Neural cell (in vitro differentiated cells): Measurements from ENCODE around the gene ALKBH3. TPM values are rescaled to one million over a fixed set of nuclear protein-coding genes. Genes with fewer than 3 reads are reported as not detected.

Experiments used
- H2AFZ ChIP-seq: fragments of 200-600, 300-800 bp; sonication (generic), shearing (Covaris generic); 2 replicates; pipeline ENCODE4 v1.6.0; 2014; ENCODE audit warnings: low read depth, mild to moderate bottlenecking, antibody characterized with exemption, low read length, moderate library complexity
- H3F3A ChIP-seq: fragments of 200-600 bp; shearing (Covaris generic); 2 replicates; pipeline ENCODE4 v1.6.1; 2016; ENCODE audit warnings: mild to moderate bottlenecking, moderate library complexity, mixed read lengths, antibody characterized with exemption, low read length; ENCODE audit not compliant: insufficient read depth, poor library complexity, severe bottlenecking
- H3K27ac ChIP-seq: fragments of 200-600, 300-800 bp; sonication (generic), shearing (Covaris generic); 2 replicates; pipeline ENCODE4 v1.5.1; 2014; ENCODE audit warnings: mild to moderate bottlenecking, low read length, moderate library complexity
- H3K27me3 ChIP-seq: fragments of 300-800, 200-600 bp; sonication (generic), shearing (Covaris generic); 2 replicates; pipeline ENCODE4 v1.6.0; 2014; ENCODE audit warnings: mild to moderate bottlenecking, low read depth, low read length, moderate library complexity; ENCODE audit not compliant: insufficient read depth
- H3K36me3 ChIP-seq: fragments of 300-800, 200-600 bp; sonication (generic), shearing (Covaris generic); 2 replicates; pipeline ENCODE4 v1.5.1; 2014; ENCODE audit warnings: mild to moderate bottlenecking, antibody characterized with exemption, low read length, moderate library complexity; ENCODE audit not compliant: insufficient read depth
- H3K4me2 ChIP-seq: fragments of 300-800, 200-600 bp; sonication (generic), shearing (Covaris generic); 2 replicates; pipeline ENCODE4 v1.6.0; 2014; ENCODE audit warnings: mild to moderate bottlenecking, low read length
- H3K4me3 ChIP-seq: fragments of 300-800, 200-600 bp; sonication (generic), shearing (Covaris generic); 2 replicates; pipeline ENCODE4 v1.5.1; 2014; ENCODE audit warnings: mild to moderate bottlenecking, low read length, moderate library complexity
- H3K79me2 ChIP-seq: fragments of 200-600 bp; shearing (Covaris generic); replicated peaks from 2 replicates; pipeline ENCODE4 v1.6.0; 2014; ENCODE audit warnings: mild to moderate bottlenecking, low read length, moderate library complexity; ENCODE audit not compliant: insufficient read depth
- H3K9ac ChIP-seq: fragments of 300-800, 200-600 bp; sonication (generic), shearing (Covaris generic); 2 replicates; pipeline ENCODE4 v1.6.1; 2016; ENCODE audit warnings: mild to moderate bottlenecking, low read length, mixed read lengths
- H3K9me2 ChIP-seq: fragments of 200-600 bp; shearing (Covaris generic); 2 replicates; pipeline ENCODE4 v1.6.1; 2016; ENCODE audit warnings: mild to moderate bottlenecking, low read length, mixed read lengths; ENCODE audit not compliant: insufficient read depth
- H3K9me3 ChIP-seq: fragments of 200-600, 300-800 bp; sonication (generic), shearing (Covaris generic); 2 replicates; pipeline ENCODE4 v1.6.1; 2016; ENCODE audit warnings: mild to moderate bottlenecking, mixed run types, low read length, moderate library complexity, mixed read lengths
- H4K20me1 ChIP-seq: fragments of 200-600 bp; shearing (Covaris generic); 2 replicates; pipeline ENCODE4 v1.6.1; 2016; ENCODE audit warnings: mild to moderate bottlenecking, mixed run types; ENCODE audit not compliant: insufficient read depth
- CTCF ChIP-seq: fragments of 450-650 bp; IDR thresholded peaks from 2 replicates; pipeline ENCODE4 v1.5.1; 2014; ENCODE audit warnings: antibody characterized with exemption, mild to moderate bottlenecking, moderate library complexity; ENCODE audit not compliant: poor library complexity, severe bottlenecking
- EP300 ChIP-seq: fragments of 450-650 bp; conservative IDR thresholded peaks from 2 replicates; pipeline ENCODE4 v1.6.1; 2014; ENCODE audit warnings: antibody characterized with exemption, mild to moderate bottlenecking, moderate library complexity; ENCODE audit not compliant: poor library complexity, severe bottlenecking
- EZH2 ChIP-seq: fragments of 200-600, 300-800 bp; shearing (Covaris generic), sonication (generic); IDR thresholded peaks from 2 replicates; pipeline ENCODE4 v1.6.1; 2014; ENCODE audit warnings: antibody characterized with exemption, low read length, borderline replicate concordance, mild to moderate bottlenecking; ENCODE audit not compliant: insufficient read depth, poor library complexity, severe bottlenecking
- MXI1 ChIP-seq: fragments of 450-650 bp; conservative IDR thresholded peaks from 2 replicates; pipeline ENCODE4 v1.6.1; 2014; ENCODE audit warnings: antibody characterized with exemption, mild to moderate bottlenecking; ENCODE audit not compliant: poor library complexity, severe bottlenecking
- POLR2AphosphoS5 ChIP-seq: IDR thresholded peaks from 2 replicates; pipeline ENCODE4 v1.6.1; 2012
- RAD21 ChIP-seq: fragments of 450-650 bp; conservative IDR thresholded peaks from 2 replicates; pipeline ENCODE4 v1.6.1; 2014; ENCODE audit warnings: antibody characterized with exemption, mild to moderate bottlenecking, moderate library complexity
- REST ChIP-seq: IDR thresholded peaks from 2 replicates; pipeline ENCODE4 v1.6.1; 2012; ENCODE audit warnings: borderline replicate concordance
- SMC3 ChIP-seq: fragments of 450-650 bp; conservative IDR thresholded peaks from 2 replicates; pipeline ENCODE4 v1.6.1; 2014; ENCODE audit warnings: antibody characterized with exemption, mild to moderate bottlenecking, moderate library complexity; ENCODE audit not compliant: poor library complexity
- TAF1 ChIP-seq: IDR thresholded peaks from 2 replicates; pipeline ENCODE4 v1.6.1; 2012; ENCODE audit warnings: low read depth
- polyA plus RNA-seq: library from polyadenylated mRNA; depleted of rRNA; stranded (reverse); fragments of >200 nt; gene quantifications from 2 replicates; pipeline ENCODE4 v1.2.3, GENCODE V29; 2014

Gene ALKBH3
- polyA plus RNA-seq, 1 donor from 2014 or later: 27.0 TPM

GRCh38 chr11:43837879-43838278 is 42.8 kb upstream of the ALKBH3 start:
- TF ChIP-seq CTCF (no peak), POLR2AphosphoS5 (no peak), MXI1 (no peak), TAF1 (no peak), EZH2 (no peak), SMC3 (no peak), REST (no peak), RAD21 (no peak), EP300 (no peak)
- no peaks in the 10 kb centered on the region for H3F3A ChIP-seq
- H3K27me3 ChIP-seq: no peaks in the 10 kb centered on the region
- no peaks in the 10 kb centered on the region for H3K79me2 ChIP-seq
- no peak overlapping the region for H3K4me3 ChIP-seq
- H3K4me2 ChIP-seq: no peak overlapping the region
- H3K27ac ChIP-seq: no peak overlapping the region
- H3K9me2 ChIP-seq: no peaks in the 10 kb centered on the region
- peaks cover 6% of the 10 kb centered on the region for H3K36me3 ChIP-seq
- H4K20me1 ChIP-seq: no peaks in the 10 kb centered on the region
- H3K9me3 ChIP-seq: no peaks in the 10 kb centered on the region
- no peak overlapping the region for H3K9ac ChIP-seq
- H2AFZ ChIP-seq: no peak overlapping the region

- Histone ChIP-seq H3F3A (no peaks in the 10 kb centered on the region), H3K36me3 (peaks cover 6% of the 10 kb centered on the region), H2AFZ (no peak overlapping the region), H3K9ac (no peak overlapping the region), H3K4me3 (no peak overlapping the region), H3K27me3 (no peaks in the 10 kb centered on the region), H3K27ac (no peak overlapping the region), H3K9me2 (no peaks in the 10 kb centered on the region), H3K79me2 (no peaks in the 10 kb centered on the region), H3K4me2 (no peak overlapping the region), H3K9me3 (no peaks in the 10 kb centered on the region), H4K20me1 (no peaks in the 10 kb centered on the region)
- TF ChIP-seq MXI1: no peak
- no peak for TF ChIP-seq TAF1
- TF ChIP-seq REST: no peak
- no peak for TF ChIP-seq SMC3
- TF ChIP-seq EZH2: no peak
- no peak for TF ChIP-seq RAD21
- no peak for TF ChIP-seq EP300
- TF ChIP-seq CTCF: no peak
- TF ChIP-seq POLR2AphosphoS5: no peak
Observed at GRCh38 chr11:43842021-43842420, 38.6 kb upstream of the ALKBH3 start.
